NOMO-1 (cell line): ENCODE data around the gene KHDRBS1.
"Not testable (repeated sequence)": the region's sequence is repeated elsewhere in the genome, so short reads cannot be mapped to it uniquely, and the experiment has no call there.

Experiments used
- DNase-seq, 2 experiments: peaks; one replicate each; lab custom pipeline; 2025; ENCODE audit not compliant: unreplicated experiment in 2 of 2; lab: John Stamatoyannopoulos, UW

The KHDRBS1 gene

GRCh38 chr1:32013386-32014198, at the start of gene KHDRBS1:
TSS of gene KHDRBS1 (plus strand) at chr1:32013868. CDS start at chr1:32013996, 128 bp downstream.
- DNase-seq, result peak; percentile 98

GRCh38 chr1:31970873-31971272, 42.8 kb upstream of the KHDRBS1 start:
- DNase-seq, result no peak

GRCh38 chr1:31976401-31976800, 37.3 kb upstream of the KHDRBS1 start:
- DNase-seq, result no peak

- peak in 1 of 2 experiments; percentile 31 for DNase-seq
Observed at GRCh38 chr1:31977385-31978131, 36.1 kb upstream of the KHDRBS1 start.

- DNase-seq, result no peak
Observed at GRCh38 chr1:31978843-31979400, 34.7 kb upstream of the KHDRBS1 start.

- peak in 1 of 2 experiments; percentile 18 for DNase-seq
Observed at GRCh38 chr1:31980835-31981455, 32.7 kb upstream of the KHDRBS1 start.

- DNase-seq, result peak in 1 of 2 experiments; percentile 0
Observed at GRCh38 chr1:31981456-31981839, 32.2 kb upstream of the KHDRBS1 start.

- DNase-seq, result peak; percentile 10 to 17
Observed at GRCh38 chr1:31981972-31982371, 31.7 kb upstream of the KHDRBS1 start.

- no peak for DNase-seq
Observed at GRCh38 chr1:31984419-31985347, 29.0 kb upstream of the KHDRBS1 start.

GRCh38 chr1:31985430-31985829, 28.2 kb upstream of the KHDRBS1 start:
- peak in 1 of 2 experiments; percentile 44 for DNase-seq

- DNase-seq, result no peak
Observed at GRCh38 chr1:31987135-31987619, 26.5 kb upstream of the KHDRBS1 start.

- DNase-seq, result no peak
Observed at GRCh38 chr1:31989964-31990363, 23.7 kb upstream of the KHDRBS1 start.

GRCh38 chr1:31991182-31991581, 22.5 kb upstream of the KHDRBS1 start:
- DNase-seq, result no peak

GRCh38 chr1:31995263-31995662, 18.4 kb upstream of the KHDRBS1 start:
- DNase-seq, result no peak

- DNase-seq, result not testable (repeated sequence)
Observed at GRCh38 chr1:31996121-31996520, 17.5 kb upstream of the KHDRBS1 start.

- DNase-seq, result no peak
Observed at GRCh38 chr1:32001863-32002262, 11.8 kb upstream of the KHDRBS1 start.

- DNase-seq, result not testable (repeated sequence)
Observed at GRCh38 chr1:32002285-32002684, 11.4 kb upstream of the KHDRBS1 start.

- peak; percentile 78 to 79 for DNase-seq
Observed at GRCh38 chr1:32005522-32005921, 8.1 kb upstream of the KHDRBS1 start.

GRCh38 chr1:32007591-32007940, 6.1 kb upstream of the KHDRBS1 start:
- DNase-seq, result no peak

GRCh38 chr1:32010246-32010645, 3.4 kb upstream of the KHDRBS1 start:
- DNase-seq, result no peak
